Measurements from ENCODE around the gene TBC1D4. TPM values are rescaled to one million over a fixed set of nuclear protein-coding genes. Genes with fewer than 3 reads are reported as not detected.

TBC1D4 gene, protein sequence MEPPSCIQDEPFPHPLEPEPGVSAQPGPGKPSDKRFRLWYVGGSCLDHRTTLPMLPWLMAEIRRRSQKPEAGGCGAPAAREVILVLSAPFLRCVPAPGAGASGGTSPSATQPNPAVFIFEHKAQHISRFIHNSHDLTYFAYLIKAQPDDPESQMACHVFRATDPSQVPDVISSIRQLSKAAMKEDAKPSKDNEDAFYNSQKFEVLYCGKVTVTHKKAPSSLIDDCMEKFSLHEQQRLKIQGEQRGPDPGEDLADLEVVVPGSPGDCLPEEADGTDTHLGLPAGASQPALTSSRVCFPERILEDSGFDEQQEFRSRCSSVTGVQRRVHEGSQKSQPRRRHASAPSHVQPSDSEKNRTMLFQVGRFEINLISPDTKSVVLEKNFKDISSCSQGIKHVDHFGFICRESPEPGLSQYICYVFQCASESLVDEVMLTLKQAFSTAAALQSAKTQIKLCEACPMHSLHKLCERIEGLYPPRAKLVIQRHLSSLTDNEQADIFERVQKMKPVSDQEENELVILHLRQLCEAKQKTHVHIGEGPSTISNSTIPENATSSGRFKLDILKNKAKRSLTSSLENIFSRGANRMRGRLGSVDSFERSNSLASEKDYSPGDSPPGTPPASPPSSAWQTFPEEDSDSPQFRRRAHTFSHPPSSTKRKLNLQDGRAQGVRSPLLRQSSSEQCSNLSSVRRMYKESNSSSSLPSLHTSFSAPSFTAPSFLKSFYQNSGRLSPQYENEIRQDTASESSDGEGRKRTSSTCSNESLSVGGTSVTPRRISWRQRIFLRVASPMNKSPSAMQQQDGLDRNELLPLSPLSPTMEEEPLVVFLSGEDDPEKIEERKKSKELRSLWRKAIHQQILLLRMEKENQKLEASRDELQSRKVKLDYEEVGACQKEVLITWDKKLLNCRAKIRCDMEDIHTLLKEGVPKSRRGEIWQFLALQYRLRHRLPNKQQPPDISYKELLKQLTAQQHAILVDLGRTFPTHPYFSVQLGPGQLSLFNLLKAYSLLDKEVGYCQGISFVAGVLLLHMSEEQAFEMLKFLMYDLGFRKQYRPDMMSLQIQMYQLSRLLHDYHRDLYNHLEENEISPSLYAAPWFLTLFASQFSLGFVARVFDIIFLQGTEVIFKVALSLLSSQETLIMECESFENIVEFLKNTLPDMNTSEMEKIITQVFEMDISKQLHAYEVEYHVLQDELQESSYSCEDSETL (N-terminal part only)
- 9.2 and 32.2 TPM in 2 replicates for total RNA-seq

GRCh38 chr13:75482070-75482819 is at the start of gene TBC1D4:
Gene TBC1D4, minus strand, starts transcription at chr13:75482169. Its CDS starts 402 bp downstream, at chr13:75481767.

Other genes starting within 250 kb of the TBC1D4 start
- 33.2 and 60.3 TPM in 2 replicates for gene COMMD6, start 55.7 kb upstream of the TBC1D4 start, total RNA-seq
- 38.6 and 54.6 TPM in 2 replicates for gene UCHL3, start 67.6 kb upstream of the TBC1D4 start, total RNA-seq
- 155 and 392 TPM in 2 replicates for gene LMO7, start 154.2 kb upstream of the TBC1D4 start, total RNA-seq

Measured in smooth muscle cell of the umbilical artery (primary cell).